Hepatocyte (in vitro differentiated cells): ENCODE measurements around the gene VPS25. TPM values are rescaled to one million over a fixed set of nuclear protein-coding genes. Genes with fewer than 3 reads are reported as not detected.
"Not testable (repeated sequence)": the region's sequence is repeated elsewhere in the genome, so short reads cannot be mapped to it uniquely, and the experiment has no call there.

Experiments used
- DNase-seq: peaks from one replicate; pipeline ENCODE4 v3.0.0-alpha.2; 2016; ENCODE audit warnings: low spot score
- H2AFZ ChIP-seq: fragments of 200-600 bp; sonication (generic); 2 replicates; pipeline ENCODE4 v1.6.0; 2016; ENCODE audit warnings: antibody characterized with exemption, mild to moderate bottlenecking
- H3K27ac ChIP-seq: fragments of 200-600 bp; sonication (generic); 2 replicates; pipeline ENCODE4 v1.5.1; 2016; ENCODE audit warnings: mild to moderate bottlenecking
- H3K27me3 ChIP-seq: fragments of 200-600 bp; sonication (generic); 2 replicates; pipeline ENCODE4 v1.6.1; 2016
- H3K36me3 ChIP-seq: fragments of 200-600 bp; sonication (generic); replicated peaks from 2 replicates; pipeline ENCODE4 v1.5.1; 2016; ENCODE audit warnings: low read depth; ENCODE audit not compliant: insufficient read depth
- H3K4me1 ChIP-seq: fragments of 200-600 bp; sonication (generic); 2 replicates; pipeline ENCODE4 v1.5.1; 2016; ENCODE audit warnings: mild to moderate bottlenecking, moderate library complexity; ENCODE audit not compliant: insufficient read depth
- H3K4me2 ChIP-seq: fragments of 200-600 bp; sonication (generic); 2 replicates; pipeline ENCODE4 v1.6.0; 2016
- H3K4me3 ChIP-seq: fragments of 200-600 bp; sonication (generic); 2 replicates; pipeline ENCODE4 v1.5.1; 2016; ENCODE audit warnings: mild to moderate bottlenecking
- H3K79me2 ChIP-seq: fragments of 200-600 bp; sonication (generic); 2 replicates; pipeline ENCODE4 v1.6.0; 2017; ENCODE audit warnings: mild to moderate bottlenecking
- H3K9me2 ChIP-seq: fragments of 200-600 bp; sonication (generic); replicated peaks from 2 replicates; pipeline ENCODE4 v1.6.0; 2017; ENCODE audit warnings: mild to moderate bottlenecking; ENCODE audit not compliant: insufficient read depth
- H3K9me3 ChIP-seq: fragments of 200-600 bp; sonication (generic); 2 replicates; pipeline ENCODE4 v1.5.1; 2016; ENCODE audit warnings: low read depth, mild to moderate bottlenecking
- H4K20me1 ChIP-seq: fragments of 200-600 bp; sonication (generic); 2 replicates; pipeline ENCODE4 v1.6.0; 2016; ENCODE audit warnings: mild to moderate bottlenecking; ENCODE audit not compliant: insufficient read depth, poor library complexity, severe bottlenecking
- CTCF ChIP-seq: fragments of 200-600 bp; sonication (generic); IDR thresholded peaks from 2 replicates; pipeline ENCODE4 v1.5.1; 2016; ENCODE audit warnings: antibody characterized with exemption, mild to moderate bottlenecking; ENCODE audit not compliant: poor library complexity
- EZH2 ChIP-seq: fragments of 200-600 bp; sonication (generic); IDR thresholded peaks from 2 replicates; pipeline ENCODE4 v1.6.1; 2016; ENCODE audit warnings: antibody characterized with exemption, mild to moderate bottlenecking, borderline replicate concordance
- EZH2phosphoT487 ChIP-seq: fragments of 200-600 bp; sonication (generic); IDR thresholded peaks from one replicate; pipeline ENCODE4 v1.6.1; 2018; ENCODE audit warnings: antibody characterized with exemption, mild to moderate bottlenecking, low read depth, moderate library complexity; ENCODE audit not compliant: unreplicated experiment, severe bottlenecking
- WGBS: methylation state at CpG from one replicate; pipeline ENCODE4 v1.1.6; 2016; ENCODE audit warnings: low lambda C conversion rate; ENCODE audit errors: missing lambda C conversion rate; 5-methylcytosine and 5-hydroxymethylcytosine counted together
- polyA plus RNA-seq: library from polyadenylated mRNA; unstranded; fragments of >200 nt; fragmentation: Nextera tagmentation; extraction: Ambion mirVana; gene quantifications from 2 replicates; pipeline ENCODE4 v1.2.1, GENCODE V29; 2016
- total RNA-seq: library from RNA; depleted of rRNA; stranded (reverse); fragments of >200 nt; gene quantifications from 2 replicates; pipeline ENCODE4 v1.2.3, GENCODE V29; 2014

Gene VPS25
- total and polyA plus RNA-seq, 2 experiments from 2014 or later = 89.9 to 121 TPM

- no peak overlapping the region for H3K4me3 ChIP-seq
- H3K79me2 ChIP-seq = no peaks in the 10 kb centered on the region
- no peak for TF ChIP-seq EZH2phosphoT487
- TF ChIP-seq CTCF = no peak
- no peak for TF ChIP-seq EZH2
- H4K20me1 ChIP-seq = no peaks in the 10 kb centered on the region
- 79% methylated on average over 6 of the region's 6 CpGs for WGBS
- peaks cover 4% of the 10 kb centered on the region for H3K4me1 ChIP-seq
- no peak for DNase-seq
- no peak overlapping the region for H2AFZ ChIP-seq
- H3K27me3 ChIP-seq = no peaks in the 10 kb centered on the region
- no peak overlapping the region for H3K27ac ChIP-seq
- H3K9me2 ChIP-seq = no peaks in the 10 kb centered on the region
- no peak overlapping the region for H3K4me2 ChIP-seq
- H3K9me3 ChIP-seq = no peaks in the 10 kb centered on the region
- no peaks in the 10 kb centered on the region for H3K36me3 ChIP-seq
Measured at GRCh38 chr17:42766124-42766523, 7.1 kb upstream of the VPS25 start.

DNA sequence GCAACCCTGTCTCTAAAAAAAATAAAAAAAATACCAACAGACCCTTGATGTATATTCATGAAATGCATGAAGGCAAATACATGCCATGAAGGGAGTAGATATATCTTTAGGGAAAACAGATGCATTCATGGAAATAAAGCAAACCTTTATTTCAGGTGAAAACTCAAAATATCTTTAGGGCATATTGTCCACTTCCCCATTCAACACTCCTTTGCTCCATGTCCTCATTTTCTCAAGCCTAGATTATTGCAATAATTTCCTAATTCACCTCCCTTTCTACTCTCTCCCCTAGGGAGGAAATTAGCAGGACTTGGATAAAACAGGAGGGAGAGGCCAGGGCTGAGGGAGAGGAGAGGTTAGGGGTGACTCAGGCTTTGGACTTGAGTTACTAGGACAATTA lies 5.7 kb upstream of the VPS25 start:
- H3K27me3 ChIP-seq = no peaks in the 10 kb centered on the region
- DNase-seq = no peak
- no peak overlapping the region for H3K4me2 ChIP-seq
- no peaks in the 10 kb centered on the region for H3K79me2 ChIP-seq
- no peaks in the 10 kb centered on the region for H3K9me2 ChIP-seq
- H2AFZ ChIP-seq = no peak overlapping the region
- no peaks in the 10 kb centered on the region for H3K36me3 ChIP-seq
- no peaks in the 10 kb centered on the region for H3K9me3 ChIP-seq
- H3K4me3 ChIP-seq = no peak overlapping the region
- no peak overlapping the region for H3K27ac ChIP-seq
- H4K20me1 ChIP-seq = no peaks in the 10 kb centered on the region
- H3K4me1 ChIP-seq = no peaks in the 10 kb centered on the region
- no peak for TF ChIP-seq EZH2phosphoT487
- no peak for TF ChIP-seq CTCF
- TF ChIP-seq EZH2 = no peak

- H3K36me3 ChIP-seq, H2AFZ ChIP-seq, H3K27me3 ChIP-seq, H3K27ac ChIP-seq, H3K9me2 ChIP-seq, H3K4me1 ChIP-seq, H3K9me3 ChIP-seq, H3K79me2 ChIP-seq, DNase-seq, H3K4me2 ChIP-seq, H3K4me3 ChIP-seq, H4K20me1 ChIP-seq: not testable (repeated sequence)
- 86% methylated on average over 9 of the region's 9 CpGs for WGBS
Measured at GRCh38 chr17:42768006-42768405, 5.2 kb upstream of the VPS25 start.

DNA sequence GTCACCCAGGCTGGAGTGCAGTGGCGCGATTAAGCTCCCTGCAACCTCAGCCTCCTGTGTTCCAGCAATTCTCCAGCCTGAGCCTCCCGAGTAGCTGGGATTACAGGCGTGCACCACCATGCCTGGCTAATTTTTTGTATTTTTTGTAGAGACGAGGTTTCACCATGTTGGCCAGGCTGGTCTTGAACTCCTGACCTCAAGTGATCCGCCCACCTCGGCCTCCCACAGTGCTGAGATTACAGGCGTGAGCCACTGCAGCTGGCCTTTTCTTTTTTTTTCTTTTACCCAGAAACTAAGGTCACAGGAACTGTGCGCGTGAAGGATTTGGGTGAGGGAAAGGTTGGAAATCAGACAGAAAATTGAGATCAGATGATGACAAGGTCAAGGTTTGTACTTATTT lies 3.3 kb upstream of the VPS25 start:
- not testable (repeated sequence) for H3K4me2 ChIP-seq, H3K27ac ChIP-seq, H4K20me1 ChIP-seq, H2AFZ ChIP-seq, H3K79me2 ChIP-seq, H3K27me3 ChIP-seq, DNase-seq, H3K9me3 ChIP-seq, H3K4me1 ChIP-seq, H3K9me2 ChIP-seq, H3K36me3 ChIP-seq, H3K4me3 ChIP-seq
- WGBS = 82% methylated on average over 10 of the region's 10 CpGs

DNA sequence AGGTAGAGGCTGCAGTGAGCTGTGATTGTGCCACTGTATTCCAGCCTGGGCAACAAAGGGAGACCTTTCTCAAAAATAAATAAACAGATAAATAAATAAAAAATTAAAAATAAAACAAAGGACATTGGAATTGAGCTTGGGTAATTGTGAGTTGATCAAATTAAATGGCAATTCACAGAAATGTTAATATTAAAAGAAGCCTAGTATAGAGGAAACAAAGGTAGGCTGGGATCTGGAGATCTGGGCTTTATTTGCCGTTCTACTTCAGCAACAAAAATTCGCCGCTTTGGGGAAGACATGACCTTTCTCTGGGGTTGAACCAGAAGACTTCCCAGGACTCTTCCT lies 332 bp upstream of the VPS25 start:
- H3K4me3 ChIP-seq = no peak overlapping the region
- H3K4me1 ChIP-seq = no peaks in the 10 kb centered on the region
- peak overlapping the region; percentile 72 for H3K4me2 ChIP-seq
- no peaks in the 10 kb centered on the region for H3K27me3 ChIP-seq
- peaks cover 7% of the 10 kb centered on the region for H3K79me2 ChIP-seq
- no peaks in the 10 kb centered on the region for H3K9me2 ChIP-seq
- H2AFZ ChIP-seq = peak overlapping the region; percentile 78
- no peaks in the 10 kb centered on the region for H3K36me3 ChIP-seq
- H3K9me3 ChIP-seq = no peaks in the 10 kb centered on the region
- WGBS = 12% methylated on average over 3 of the region's 3 CpGs
- H3K27ac ChIP-seq = peak overlapping the region; percentile 90
- H4K20me1 ChIP-seq = no peaks in the 10 kb centered on the region
- TF ChIP-seq EZH2 (no peak), CTCF (no peak), EZH2phosphoT487 (no peak)
- DNase-seq = no peak
